Activated CD8-positive, alpha-beta memory T cell treated with anti-CD3 and anti-CD28 coated beads for 24 hours (primary cell): ENCODE results near the gene FOXP1.
A peak's percentile ranks its signal among the peaks of the same experiment; 100 is the strongest.

Experiments used
- DNase-seq: peaks from one replicate; pipeline ENCODE4 v3.0.0-alpha.2; 2020

FOXP1 gene

GRCh38 chr3:71109241-71109976 lies 474.1 kb downstream of the FOXP1 start:
- no peak for DNase-seq

GRCh38 chr3:71107926-71108325 lies 475.6 kb downstream of the FOXP1 start:
- no peak for DNase-seq

- no peak for DNase-seq
These were observed 478.6 kb downstream of the FOXP1 start for GRCh38 chr3:71104976-71105375.

DNA sequence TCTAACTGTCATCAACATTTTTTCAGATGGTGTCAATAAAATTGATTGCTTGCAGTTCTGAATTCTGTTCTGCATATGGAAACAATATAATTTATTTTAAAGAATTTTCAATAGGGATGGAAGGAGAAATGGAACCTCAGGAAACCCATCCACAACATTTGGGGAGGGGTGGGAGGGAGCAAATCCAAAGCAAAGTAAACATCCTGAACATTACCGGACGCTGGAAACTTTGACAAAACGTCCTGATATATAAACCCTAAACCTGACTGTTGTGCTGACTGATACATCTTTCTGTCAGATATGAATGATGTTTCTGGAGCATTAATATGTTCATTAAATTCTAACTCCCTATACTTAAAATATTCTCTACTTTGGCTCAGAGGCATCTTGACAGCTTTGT lies 479.0 kb downstream of the FOXP1 start:
- no peak for DNase-seq

- no peak for DNase-seq
These were observed 479.4 kb downstream of the FOXP1 start for GRCh38 chr3:71104121-71104541.

- no peak for DNase-seq
These were observed 480.1 kb downstream of the FOXP1 start for GRCh38 chr3:71103430-71103921.

GRCh38 chr3:71102111-71102983 lies 481.2 kb downstream of the FOXP1 start:
- DNase-seq = no peak

- DNase-seq = no peak
These were observed 481.9 kb downstream of the FOXP1 start for GRCh38 chr3:71101626-71102025.

GRCh38 chr3:71101014-71101413 lies 482.5 kb downstream of the FOXP1 start:
- no peak for DNase-seq

GRCh38 chr3:71099997-71100719 lies 483.4 kb downstream of the FOXP1 start:
- DNase-seq = no peak

GRCh38 chr3:71097557-71097956 lies 486.0 kb downstream of the FOXP1 start:
- no peak for DNase-seq

GRCh38 chr3:71095511-71096291 lies 487.8 kb downstream of the FOXP1 start:
- no peak for DNase-seq

DNA sequence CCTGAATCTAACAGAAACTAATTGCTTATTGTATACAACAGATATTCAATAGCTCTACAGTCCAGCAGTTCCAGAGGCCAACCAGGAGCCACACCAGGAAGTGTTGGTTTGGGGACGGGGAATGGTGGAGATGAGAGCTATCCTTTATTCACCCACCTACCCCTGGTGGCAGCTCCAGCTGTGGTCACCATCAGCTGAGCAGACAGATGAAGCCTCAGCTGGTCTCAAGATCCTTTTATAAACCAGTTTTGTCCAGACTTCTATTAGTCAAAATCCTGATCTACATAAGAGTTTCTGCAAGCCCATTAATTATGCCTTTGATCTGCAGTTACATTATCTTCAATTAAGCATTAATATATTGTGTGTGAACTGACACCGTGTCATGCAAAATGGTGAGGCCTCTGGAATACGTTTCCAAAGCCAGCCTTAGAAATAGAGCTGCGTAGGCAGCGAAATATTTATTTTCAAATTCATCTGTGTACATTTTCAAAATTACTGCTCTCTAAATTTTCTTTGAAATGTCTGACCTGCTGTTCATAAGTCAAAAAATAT lies 488.8 kb downstream of the FOXP1 start:
- DNase-seq = no peak

- DNase-seq = no peak
These were observed 490.9 kb downstream of the FOXP1 start for GRCh38 chr3:71092665-71093064.

GRCh38 chr3:71090207-71090606 lies 493.3 kb downstream of the FOXP1 start:
- DNase-seq = no peak

DNA sequence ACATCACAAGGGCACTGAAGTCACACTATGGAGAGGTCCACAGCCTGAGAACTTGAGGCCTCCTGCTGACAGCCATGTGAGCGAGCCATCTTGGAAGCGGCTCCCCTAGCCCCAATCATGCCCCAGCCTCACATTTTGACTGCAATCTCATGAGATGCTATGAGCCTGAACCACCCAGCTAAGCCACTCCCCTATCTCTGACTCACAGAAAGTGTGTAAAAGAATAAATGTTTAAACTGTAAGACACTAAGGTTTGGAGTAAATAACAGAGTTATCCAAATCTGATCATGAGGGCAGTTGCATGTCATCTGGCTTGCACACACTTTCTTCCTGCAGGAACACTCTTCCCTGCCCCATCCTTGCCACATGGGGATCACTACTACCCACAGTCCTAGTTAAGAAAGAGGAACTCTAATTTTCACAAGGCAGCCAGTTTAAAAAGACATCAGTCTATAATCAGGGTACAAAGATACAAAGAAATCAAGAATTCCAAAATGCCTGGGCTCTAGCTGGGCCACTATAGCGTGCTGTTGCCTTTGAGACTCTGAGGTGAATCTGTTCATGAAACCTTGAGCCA lies 494.2 kb downstream of the FOXP1 start:
- DNase-seq = no peak

DNA sequence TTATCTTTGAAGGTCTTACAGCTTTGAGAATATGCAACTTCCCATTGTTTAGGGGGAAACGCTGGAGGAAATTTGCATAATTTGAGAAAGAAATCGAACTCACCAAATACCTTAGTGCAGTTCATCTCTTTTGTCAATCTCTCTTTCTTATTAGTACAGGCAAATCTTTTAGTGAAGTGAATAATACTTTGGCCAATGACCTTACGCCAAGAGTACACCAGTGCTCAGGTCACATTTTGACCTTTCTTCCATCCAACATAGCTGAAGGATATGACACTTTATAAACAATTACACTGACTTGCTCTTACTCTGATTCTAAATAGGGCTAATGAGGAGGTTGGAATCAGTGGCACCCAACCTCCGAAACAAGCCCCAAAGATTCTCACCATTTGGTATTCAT lies 494.8 kb downstream of the FOXP1 start:
- no peak for DNase-seq

DNA sequence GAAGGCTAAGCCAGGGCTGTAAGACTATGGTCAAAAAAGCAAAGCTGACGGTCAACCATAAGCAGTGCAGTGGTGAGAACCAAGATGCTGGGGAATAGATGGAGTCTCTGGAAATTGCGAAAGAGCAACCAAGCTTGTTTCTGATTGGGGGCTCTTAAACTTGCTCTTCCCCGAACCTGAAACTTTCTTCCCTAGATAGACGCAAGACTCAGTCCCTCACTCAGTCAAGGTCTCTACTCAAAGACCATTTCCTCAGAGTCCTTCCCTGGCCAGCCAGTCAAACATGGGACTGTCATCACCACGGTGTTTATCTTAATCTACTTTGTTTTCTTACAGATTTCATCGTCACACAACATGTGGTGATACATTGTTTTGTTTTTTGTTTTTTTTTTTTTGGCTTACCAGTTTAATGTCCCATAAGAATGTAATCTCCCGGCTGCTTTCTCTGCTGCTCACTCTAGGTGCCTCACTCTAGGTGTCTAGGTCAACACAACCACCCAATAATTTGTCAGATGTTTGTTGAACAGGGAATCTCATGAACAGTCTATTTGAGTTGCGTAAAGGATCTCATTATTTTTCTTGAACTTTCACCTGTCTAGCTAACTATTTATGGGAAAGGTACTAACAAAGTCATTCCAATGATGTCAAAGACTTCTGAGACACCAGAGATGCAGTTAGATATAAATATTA lies 495.4 kb downstream of the FOXP1 start:
- no peak for DNase-seq

- DNase-seq = peak; percentile 75
These were observed 496.1 kb downstream of the FOXP1 start for GRCh38 chr3:71087143-71088018.

DNA sequence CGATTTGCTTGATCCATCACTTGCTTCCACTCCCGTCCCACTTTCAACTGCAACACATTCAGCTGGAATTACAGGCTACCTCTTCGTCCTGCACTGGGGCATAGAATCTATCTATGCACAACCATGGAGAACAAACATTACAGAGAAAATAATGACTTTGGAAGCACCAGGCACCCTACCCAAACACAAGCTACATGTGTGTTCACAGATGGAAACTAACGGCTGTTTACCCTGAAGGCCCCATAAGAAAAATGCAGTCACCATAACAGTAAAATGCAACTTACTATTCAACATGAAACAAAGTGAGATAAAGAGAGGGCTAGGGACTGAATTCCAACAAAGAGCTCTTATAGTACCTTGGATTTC lies 496.8 kb downstream of the FOXP1 start:
- no peak for DNase-seq
